ENCODE measurements around the gene SERPINB1. TPM values are rescaled to one million over a fixed set of nuclear protein-coding genes. Genes with fewer than 3 reads are reported as not detected.
"Not testable (repeated sequence)": the region's sequence is repeated elsewhere in the genome, so short reads cannot be mapped to it uniquely, and the experiment has no call there.

The SERPINB1 gene
- total RNA-seq, 1 donor from 2014 or later: 43.8 TPM

GRCh38 chr6:2818593-2818992, 23.1 kb downstream of the SERPINB1 start:
- DNase-seq (ENCODE audit: low spot score): no peak

GRCh38 chr6:2817903-2818443, 23.7 kb downstream of the SERPINB1 start:
- DNase-seq (ENCODE audit: low spot score): no peak

DNA sequence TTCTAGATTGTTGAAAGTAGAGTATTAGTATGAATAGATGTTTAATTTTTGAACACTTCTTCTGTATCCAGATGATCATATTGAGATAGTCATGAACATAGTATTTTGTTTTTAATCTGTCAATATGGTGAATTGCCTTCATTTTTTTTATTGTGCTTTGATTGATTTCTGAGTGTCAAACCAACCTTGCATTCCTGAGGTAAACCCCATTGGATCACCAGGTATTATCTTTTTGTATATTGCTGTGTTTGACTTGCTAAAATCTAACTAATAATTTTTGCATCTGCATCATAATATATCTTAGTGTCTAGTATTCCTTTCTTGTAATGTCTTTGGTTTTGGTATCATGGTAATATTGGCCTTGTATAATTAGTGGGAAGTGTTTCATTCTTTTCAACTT, 25.5 kb downstream of the SERPINB1 start:
- no peak for DNase-seq (ENCODE audit: low spot score)

- no peak for DNase-seq (ENCODE audit: low spot score)
Measured at GRCh38 chr6:2812695-2813094, 29.0 kb downstream of the SERPINB1 start.

DNA sequence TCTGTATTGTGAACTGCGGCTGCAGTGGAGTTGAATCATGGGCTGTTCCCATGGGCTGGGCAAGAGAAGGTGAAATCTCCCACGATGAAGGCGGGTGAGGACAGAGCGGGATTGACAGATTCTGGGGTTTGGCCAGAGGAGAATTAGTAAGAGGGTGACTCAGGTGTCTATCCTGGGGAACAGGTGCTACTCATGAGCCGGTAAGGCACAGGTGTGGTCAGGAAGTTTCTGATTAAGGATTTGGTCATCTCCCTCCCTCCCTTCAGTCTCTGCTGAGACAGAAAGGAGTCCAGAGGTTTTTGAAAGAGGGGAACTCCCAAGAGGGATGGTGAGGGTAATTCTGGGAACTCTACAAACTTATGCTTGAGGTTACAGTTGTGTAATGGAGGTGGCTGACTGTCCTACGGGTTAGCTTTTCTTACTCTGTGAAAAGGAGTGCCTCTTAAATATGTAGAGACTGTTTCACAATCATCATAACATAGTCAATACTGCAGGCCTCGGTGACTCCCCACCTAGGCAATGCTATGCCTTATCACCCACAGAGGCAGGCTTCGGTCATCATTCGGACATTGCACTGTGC, 31.5 kb downstream of the SERPINB1 start:
- DNase-seq (ENCODE audit: low spot score): no peak

DNA sequence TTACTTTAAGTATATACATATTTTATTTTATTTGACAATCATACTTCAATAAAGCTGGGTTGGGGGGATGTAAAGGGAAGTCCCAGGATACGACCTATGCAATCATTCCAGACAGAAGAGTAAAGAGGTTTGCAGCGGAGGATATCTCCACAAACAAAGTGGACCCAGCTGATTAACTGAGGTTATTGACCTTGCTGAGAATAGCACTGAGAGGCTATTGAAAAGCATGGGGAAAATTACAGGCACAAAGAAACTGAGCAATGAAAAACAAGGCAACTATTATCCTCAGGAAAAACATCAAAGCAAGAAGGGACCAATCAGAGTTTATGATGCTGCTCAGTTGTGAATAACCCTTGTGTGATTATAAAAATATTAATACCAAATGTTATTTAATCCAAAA, 32.6 kb downstream of the SERPINB1 start:
- no peak for DNase-seq (ENCODE audit: low spot score)

DNA sequence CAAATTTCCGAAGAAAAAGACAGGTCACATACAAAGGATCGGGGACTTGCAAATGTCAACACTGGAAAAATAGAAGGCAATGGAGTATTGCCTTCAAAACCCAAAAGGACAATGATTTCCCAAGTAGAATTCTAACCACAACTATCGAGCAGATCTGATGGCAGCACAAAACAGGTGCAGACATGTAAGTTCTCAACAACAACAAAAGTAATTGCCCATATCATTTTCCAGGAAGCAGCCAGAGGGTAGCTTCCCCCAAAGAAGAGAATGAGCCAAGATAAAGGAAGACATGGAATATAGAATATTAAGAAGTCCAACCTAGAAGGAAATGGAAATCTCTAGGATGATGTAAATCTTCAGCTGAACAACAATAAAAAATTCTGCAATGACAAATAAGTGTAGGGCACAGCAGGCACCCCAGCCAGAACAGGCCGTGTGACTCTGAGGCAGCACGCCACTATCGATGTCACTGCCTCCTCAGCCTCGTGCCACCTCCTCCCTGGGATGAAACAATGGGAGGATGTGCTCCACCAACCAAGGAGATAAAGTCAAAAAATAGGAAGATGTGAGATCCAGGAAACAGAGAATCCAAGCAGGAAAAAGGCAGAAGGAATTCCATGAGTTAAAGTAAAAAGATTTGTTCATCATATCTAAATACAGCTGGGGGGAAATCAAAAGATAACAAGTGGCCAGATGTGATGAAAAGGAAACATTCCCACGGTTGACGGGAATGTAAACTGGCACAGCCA, 34.1 kb downstream of the SERPINB1 start:
- DNase-seq (ENCODE audit: low spot score): no peak

- DNase-seq (ENCODE audit: low spot score): no peak
Measured at GRCh38 chr6:2806644-2807043, 35.0 kb downstream of the SERPINB1 start.

DNA sequence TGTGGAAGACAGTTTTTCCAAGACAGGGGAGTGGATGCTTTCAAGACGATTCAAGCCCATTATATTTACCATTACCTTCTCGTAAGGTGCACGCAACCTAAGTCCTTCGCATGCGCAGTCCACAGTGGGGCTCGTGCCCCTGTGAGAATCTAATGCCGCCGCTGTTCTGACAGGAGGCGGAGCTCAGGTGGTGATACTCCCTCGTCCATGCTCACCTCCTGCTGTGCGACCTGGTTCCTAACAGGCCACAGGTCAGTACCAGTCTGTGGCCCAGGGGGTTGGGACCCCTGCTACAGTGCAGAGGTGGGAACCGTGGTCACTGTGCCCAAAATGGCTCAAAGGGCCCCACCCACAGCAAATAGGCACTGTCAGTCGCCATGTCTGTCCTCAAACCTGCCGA, 36.6 kb downstream of the SERPINB1 start:
- DNase-seq (ENCODE audit: low spot score): no peak

DNA sequence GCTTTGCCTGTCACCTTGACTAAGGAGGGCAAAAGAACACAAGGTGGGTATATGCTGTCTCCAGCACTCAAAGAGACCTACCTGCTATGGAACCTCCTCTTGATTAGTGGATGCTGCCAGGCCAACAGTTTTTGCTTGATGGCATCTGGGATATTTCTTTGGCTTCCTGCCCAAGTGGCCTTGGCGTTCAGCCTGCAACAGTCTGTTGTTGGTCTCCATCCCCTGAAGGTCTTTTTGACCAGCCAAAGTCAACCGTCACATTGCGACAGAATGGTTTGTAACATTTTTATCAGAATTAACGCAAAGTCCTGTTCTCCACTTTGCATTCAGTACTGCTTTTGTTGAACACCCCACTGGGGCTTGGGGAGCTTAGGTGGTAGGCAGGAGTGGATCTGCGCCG, 37.1 kb downstream of the SERPINB1 start:
- DNase-seq (ENCODE audit: low spot score): no peak

GRCh38 chr6:2803731-2804429, 37.8 kb downstream of the SERPINB1 start:
- DNase-seq (ENCODE audit: low spot score): no peak

- DNase-seq (ENCODE audit: low spot score): no peak
Measured at GRCh38 chr6:2802521-2803060, 39.1 kb downstream of the SERPINB1 start.

DNA sequence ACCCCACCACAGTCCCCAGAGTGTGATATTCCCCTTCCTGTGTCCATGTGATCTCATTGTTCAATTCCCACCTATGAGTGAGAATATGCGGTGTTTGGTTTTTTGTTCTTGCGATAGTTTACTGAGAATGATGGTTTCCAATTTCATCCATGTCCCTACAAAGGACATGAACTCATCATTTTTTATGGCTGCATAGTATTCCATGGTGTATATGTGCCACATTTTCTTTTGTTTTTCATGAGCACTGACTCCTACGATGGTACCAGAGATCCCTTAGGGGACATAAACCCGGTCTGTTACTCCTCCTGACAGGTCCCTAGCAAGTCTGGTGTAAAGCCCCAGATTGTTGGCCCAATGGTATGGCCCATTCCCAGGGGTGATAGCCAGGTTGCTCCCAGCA, 40.0 kb downstream of the SERPINB1 start:
- DNase-seq (ENCODE audit: low spot score): not testable (repeated sequence)

- DNase-seq (ENCODE audit: low spot score): no peak
Measured at GRCh38 chr6:2800552-2801316, 40.9 kb downstream of the SERPINB1 start.

GRCh38 chr6:2799936-2800527, 41.6 kb downstream of the SERPINB1 start:
- no peak for DNase-seq (ENCODE audit: low spot score)

GRCh38 chr6:2798586-2799134, 43.0 kb downstream of the SERPINB1 start:
- no peak for DNase-seq (ENCODE audit: low spot score)

DNA sequence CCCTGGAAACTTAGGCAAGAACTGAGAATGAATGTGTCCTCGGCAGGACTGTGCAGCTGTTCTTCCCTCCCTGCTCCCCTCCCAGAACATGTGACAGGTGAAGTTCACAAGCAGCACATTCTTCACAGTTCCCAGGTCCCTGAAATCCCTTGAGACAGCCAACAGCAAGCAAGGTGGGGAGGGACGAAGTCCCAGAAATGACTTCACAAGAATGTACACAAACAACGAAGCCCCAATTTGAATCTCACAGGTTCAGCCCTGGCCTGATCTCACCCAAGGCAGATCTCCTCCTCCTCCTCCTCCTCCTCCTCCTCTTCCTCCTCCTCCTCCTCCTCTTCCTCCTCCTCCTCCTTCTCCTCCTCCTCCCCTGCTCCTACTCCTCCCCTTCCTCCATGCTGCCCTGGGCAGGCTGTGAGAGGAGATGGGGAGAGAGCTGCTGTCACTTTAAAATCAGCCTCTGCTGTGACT, 44.1 kb downstream of the SERPINB1 start:
- no peak for DNase-seq (ENCODE audit: low spot score)

GRCh38 chr6:2796861-2797260, 44.8 kb downstream of the SERPINB1 start:
- no peak for DNase-seq (ENCODE audit: low spot score)

- DNase-seq (ENCODE audit: low spot score): no peak
Measured at GRCh38 chr6:2795956-2796355, 45.7 kb downstream of the SERPINB1 start.

DNA sequence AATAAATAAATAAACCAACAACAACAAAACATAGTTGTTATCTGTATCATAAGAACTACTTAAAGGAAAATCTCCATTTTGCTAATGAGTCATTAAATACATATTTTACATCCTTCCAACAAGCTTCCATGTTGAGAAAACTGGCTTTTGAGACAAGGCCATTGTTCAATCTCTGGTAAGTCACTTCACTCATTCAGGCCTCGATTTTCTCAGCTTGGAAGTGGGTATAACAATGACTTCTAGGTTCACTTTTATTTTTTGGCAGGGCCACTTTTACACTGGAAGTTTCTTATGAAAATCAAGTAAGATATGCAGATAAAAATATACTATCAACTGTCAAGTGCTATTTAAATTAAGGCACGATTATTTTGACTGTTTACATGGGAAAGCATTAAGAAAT, 46.5 kb downstream of the SERPINB1 start:
- DNase-seq (ENCODE audit: low spot score): no peak

- DNase-seq (ENCODE audit: low spot score): no peak
Measured at GRCh38 chr6:2794171-2794730, 47.4 kb downstream of the SERPINB1 start.
